ENCODE data around the gene COMMD7. TPM values are rescaled to one million over a fixed set of nuclear protein-coding genes. Genes with fewer than 3 reads are reported as not detected.

The COMMD7 gene
- total and polyA plus RNA-seq, 9 of the 15 experiments (the other 6 are each of a cell fraction or from before 2014, with no cell fraction given): 11.9 to 69.1 (median 34.7) TPM

GRCh38 chr20:32761831-32762753 is 18.8 kb upstream of the COMMD7 start, which contains the start of gene DNMT3B (continued):
- TF ChIP-seq HINFP (tag; conservative IDR thresholded peaks at IDR 0.05; ENCODE audit: low read depth) (no peak), THAP12 (CRISPR knock-in tag; IDR thresholded peaks at IDR 0.05) (peak; percentile 89), GABPA (tag; conservative IDR thresholded peaks at IDR 0.05; ENCODE audit: low read depth) (no peak), JUND (IDR thresholded peaks at IDR 0.05; ENCODE audit: borderline replicate concordance, low read depth, low read length) (no peak), JUND (tag; IDR thresholded peaks at IDR 0.05; ENCODE audit: borderline replicate concordance, low read depth, low read length) (no peak), MYBL2 (IDR thresholded peaks at IDR 0.05; ENCODE audit: low read depth) (no peak), MYBL2 (CRISPR knock-in tag; IDR thresholded peaks at IDR 0.05; ENCODE audit: borderline replicate concordance) (no peak), PKNOX1 (IDR thresholded peaks at IDR 0.05) (peak; percentile 45; the same call in 1 of the 2 replicates), TRIM28 (IDR thresholded peaks at IDR 0.05) (no peak), THRB (CRISPR knock-in tag; conservative IDR thresholded peaks at IDR 0.05) (no peak), ZNF740 (CRISPR knock-in tag; IDR thresholded peaks at IDR 0.05) (0 out of 2 replicates have a peak, but pooled peaks have one; percentile 11), ZNF740 (tag; IDR thresholded peaks at IDR 0.05) (peak in 1 of 2 experiments; percentile 52; a peak in 1 of 4 replicates), MIER1 (IDR thresholded peaks at IDR 0.05; ENCODE audit: low read depth) (no peak; the same call in 1 of the 2 replicates), ZNF75A (CRISPR knock-in tag; IDR thresholded peaks at IDR 0.05) (no peak), FOXP1 (CRISPR knock-in tag; IDR thresholded peaks at IDR 0.05) (0 out of 2 replicates have a peak, but pooled peaks have one; percentile 28), NRF1 (conservative IDR thresholded peaks at IDR 0.05 in 1 of 2, IDR thresholded peaks at IDR 0.05 in 1 of 2) (no peak), GATAD2B (IDR thresholded peaks at IDR 0.05; ENCODE audit: borderline replicate concordance) (peak; percentile 98), MCM2 (IDR thresholded peaks at IDR 0.05; ENCODE audit: low read depth) (no peak), ZNF24 (IDR thresholded peaks at IDR 0.05) (peak; percentile 72)
